Trophoblast cell (in vitro differentiated cells and primary cell): ENCODE data around the gene DEFB131A.
"Not testable (repeated sequence)": the region's sequence is repeated elsewhere in the genome, so short reads cannot be mapped to it uniquely, and the experiment has no call there.

Experiments used
- DNase-seq, 2 donors: peaks; one replicate each; pipeline ENCODE4 v3.0.0-alpha.2; 2016
- H2AFZ ChIP-seq: 2 replicates; pipeline ENCODE4 v1.6.1; 2013; ENCODE audit warnings: low read length, moderate library complexity, mild to moderate bottlenecking; ENCODE audit not compliant: insufficient read depth, poor library complexity
- H2AK5ac ChIP-seq: 2 replicates; pipeline ENCODE4 v1.6.1; 2013; ENCODE audit warnings: mild to moderate bottlenecking, low read length
- H2BK120ac ChIP-seq: 2 replicates; pipeline ENCODE4 v1.6.1; 2013; ENCODE audit warnings: low read length, mild to moderate bottlenecking, moderate library complexity; ENCODE audit not compliant: insufficient read depth, poor library complexity
- H2BK12ac ChIP-seq: 2 replicates; pipeline ENCODE4 v1.6.1; 2013; ENCODE audit warnings: mild to moderate bottlenecking, low read length, moderate library complexity
- H2BK5ac ChIP-seq: 2 replicates; pipeline ENCODE4 v1.6.1; 2013; ENCODE audit warnings: low read length, low read depth, moderate library complexity, mild to moderate bottlenecking; ENCODE audit not compliant: poor library complexity
- H3K14ac ChIP-seq: 2 replicates; pipeline ENCODE4 v1.6.1; 2013; ENCODE audit warnings: mild to moderate bottlenecking, low read length
- H3K18ac ChIP-seq: 2 replicates; pipeline ENCODE4 v1.6.1; 2013; ENCODE audit warnings: mild to moderate bottlenecking, low read length
- H3K23ac ChIP-seq: 2 replicates; pipeline ENCODE4 v1.6.1; 2013; ENCODE audit warnings: low read length
- H3K27ac ChIP-seq: 2 replicates; pipeline ENCODE4 v1.5.1; 2013; ENCODE audit warnings: low read depth, mild to moderate bottlenecking, inconsistent platforms, low read length, moderate library complexity
- H3K27me3 ChIP-seq: 2 replicates; pipeline ENCODE4 v1.6.1; 2013; ENCODE audit warnings: inconsistent platforms, mild to moderate bottlenecking, low read length, moderate library complexity; ENCODE audit not compliant: insufficient read depth
- H3K36me3 ChIP-seq, 2 experiments: 1 replicate in 1 of 2; 2 replicates in 1 of 2; pipeline ENCODE4 v1.6.1; 2013; ENCODE audit warnings: low read length in 2 of 2, mild to moderate bottlenecking in 2 of 2, moderate library complexity in 1 of 2; ENCODE audit not compliant: insufficient read depth in 2 of 2, control insufficient read depth in 1 of 2
- H3K4ac ChIP-seq: 2 replicates; pipeline ENCODE4 v1.6.1; 2013; ENCODE audit warnings: low read depth, mild to moderate bottlenecking, low read length, moderate library complexity
- H3K4me1 ChIP-seq, 2 experiments: 1 replicate in 1 of 2; 2 replicates in 1 of 2; pipeline ENCODE4 v1.6.1; 2013; ENCODE audit warnings: low read length in 2 of 2, mild to moderate bottlenecking in 2 of 2, moderate library complexity in 1 of 2; ENCODE audit not compliant: insufficient read depth in 2 of 2, control insufficient read depth in 1 of 2
- H3K4me2 ChIP-seq: 2 replicates; pipeline ENCODE4 v1.6.1; 2013; ENCODE audit warnings: inconsistent platforms, mild to moderate bottlenecking, low read length, moderate library complexity
- H3K4me3 ChIP-seq: 2 replicates; pipeline ENCODE4 v1.5.1; 2013; ENCODE audit warnings: mild to moderate bottlenecking, low read depth, low read length, inconsistent platforms
- H3K79me1 ChIP-seq: one replicate; pipeline ENCODE4 v1.6.1; 2013; ENCODE audit warnings: low read length
- H3K79me2 ChIP-seq: 2 replicates; pipeline ENCODE4 v1.6.1; 2013; ENCODE audit warnings: low read length, mild to moderate bottlenecking; ENCODE audit not compliant: control insufficient read depth, insufficient read depth, poor library complexity
- H3K9ac ChIP-seq: 2 replicates; pipeline ENCODE4 v1.6.1; 2013; ENCODE audit warnings: mild to moderate bottlenecking, low read length
- H3K9me3 ChIP-seq: 2 replicates; pipeline ENCODE4 v1.6.1; 2013; ENCODE audit warnings: low read depth, mild to moderate bottlenecking, control low read depth, inconsistent platforms, low read length; ENCODE audit not compliant: insufficient read depth
- H4K12ac ChIP-seq: 2 replicates; pipeline ENCODE4 v1.6.1; 2013; ENCODE audit warnings: low read depth, mild to moderate bottlenecking, low read length, moderate library complexity
- H4K8ac ChIP-seq: 2 replicates; pipeline ENCODE4 v1.6.1; 2013; ENCODE audit warnings: low read depth, mild to moderate bottlenecking, low read length, moderate library complexity
- H4K91ac ChIP-seq: one replicate; pipeline ENCODE4 v1.6.1; 2013; ENCODE audit warnings: low read depth, mild to moderate bottlenecking, low read length, moderate library complexity
- WGBS: extraction: QIAGEN DNeasy Blood & Tissue Kit; methylation state at CpG from one replicate; pipeline ENCODE4 v1.1.7; 2013; ENCODE audit warnings: missing lambda C conversion rate; ENCODE audit not compliant: insufficient read length, insufficient coverage; ENCODE audit errors: extremely low coverage; 5-methylcytosine and 5-hydroxymethylcytosine counted together

Gene DEFB131A

DNA sequence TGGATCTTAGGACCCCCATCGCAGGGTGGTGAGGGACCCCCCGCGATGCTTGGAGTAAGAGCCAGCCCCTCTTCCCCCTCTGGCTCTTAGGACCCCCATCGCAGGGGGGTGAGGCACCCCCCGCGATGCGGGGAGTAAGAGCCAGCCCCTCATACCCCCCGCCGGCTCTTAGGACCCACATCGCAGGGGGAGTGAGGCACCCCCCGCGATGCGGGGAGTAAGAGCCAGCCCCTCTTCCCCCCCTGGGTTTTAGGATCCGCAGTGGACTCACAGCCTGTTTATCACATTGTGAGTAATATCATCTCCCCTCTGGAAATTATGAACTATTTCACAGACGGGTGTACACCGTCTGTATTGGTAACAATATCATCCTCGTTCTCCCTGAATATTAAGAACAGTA is 46.8 kb downstream of the DEFB131A start:
- not testable (repeated sequence) for H4K91ac ChIP-seq, DNase-seq, H2AK5ac ChIP-seq, H3K79me2 ChIP-seq, H3K23ac ChIP-seq, H4K12ac ChIP-seq, H4K8ac ChIP-seq, H3K4me2 ChIP-seq, H3K14ac ChIP-seq, H2AFZ ChIP-seq, H3K27me3 ChIP-seq, H3K18ac ChIP-seq, H2BK12ac ChIP-seq, H3K27ac ChIP-seq, H3K36me3 ChIP-seq, H2BK5ac ChIP-seq, H3K9me3 ChIP-seq, H3K4ac ChIP-seq, H3K79me1 ChIP-seq, H3K9ac ChIP-seq, H3K4me3 ChIP-seq, H2BK120ac ChIP-seq, H3K4me1 ChIP-seq
- no CpG with 5 or more reads among the region's 17 CpGs for WGBS

GRCh38 chr4:9493589-9493988 is 49.4 kb downstream of the DEFB131A start:
- H3K27me3 ChIP-seq, H2BK5ac ChIP-seq, H3K9ac ChIP-seq, H2AFZ ChIP-seq, H3K14ac ChIP-seq, H3K27ac ChIP-seq, H4K12ac ChIP-seq, H2BK12ac ChIP-seq, H3K36me3 ChIP-seq, H3K79me1 ChIP-seq, H3K9me3 ChIP-seq, H3K4me3 ChIP-seq, H3K23ac ChIP-seq, H3K18ac ChIP-seq, H4K8ac ChIP-seq, H2AK5ac ChIP-seq, H4K91ac ChIP-seq, H3K4me1 ChIP-seq, H2BK120ac ChIP-seq, H3K4ac ChIP-seq, DNase-seq, H3K4me2 ChIP-seq, H3K79me2 ChIP-seq: not testable (repeated sequence)
- WGBS = no CpG with 5 or more reads among the region's 19 CpGs

DNA sequence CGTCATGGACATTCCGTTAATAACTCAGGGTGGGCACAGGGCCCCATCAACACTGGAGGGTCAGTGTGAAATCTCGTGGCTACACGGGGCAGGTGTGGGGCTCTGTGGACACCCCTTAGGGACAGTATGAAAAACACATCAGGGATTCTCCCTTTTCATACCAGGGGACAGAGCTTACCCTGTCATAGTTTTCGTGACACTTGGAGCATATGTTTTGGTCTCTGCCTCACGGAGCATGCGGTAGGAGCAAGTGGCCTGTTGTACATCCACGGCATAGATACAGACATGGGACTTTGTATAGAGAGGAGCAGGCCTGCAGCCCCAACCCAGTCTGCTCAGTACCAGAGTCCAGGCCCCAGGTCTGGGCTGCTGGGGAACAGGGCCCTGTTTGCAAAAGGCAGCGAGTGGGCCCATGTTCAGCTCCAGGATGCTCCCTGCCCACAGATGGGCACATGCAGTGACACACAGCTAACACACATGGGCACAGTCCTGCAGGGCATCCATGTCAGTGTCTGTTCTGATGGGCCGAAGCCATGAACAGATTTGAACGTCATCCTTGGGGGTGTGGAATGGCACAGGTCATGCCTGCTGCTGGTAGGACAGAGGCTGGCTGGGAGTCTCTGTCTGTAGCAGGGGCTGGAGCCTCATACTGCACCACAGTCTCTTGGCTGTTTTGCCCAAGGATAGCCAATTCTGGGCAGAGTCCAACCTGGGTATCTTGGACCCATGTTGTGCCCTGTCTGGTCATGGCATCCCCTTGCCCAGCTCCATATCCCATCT is 50.2 kb downstream of the DEFB131A start:
- H3K4me3 ChIP-seq, H3K9me3 ChIP-seq, H3K4me2 ChIP-seq, H3K4ac ChIP-seq, H3K79me1 ChIP-seq, H2BK12ac ChIP-seq, H2BK120ac ChIP-seq, H2BK5ac ChIP-seq, H2AFZ ChIP-seq, H4K91ac ChIP-seq, H3K18ac ChIP-seq, H3K79me2 ChIP-seq, H3K27ac ChIP-seq, H3K9ac ChIP-seq, H4K12ac ChIP-seq, H3K36me3 ChIP-seq, H3K4me1 ChIP-seq, H4K8ac ChIP-seq, H3K27me3 ChIP-seq, H2AK5ac ChIP-seq, H3K23ac ChIP-seq, H3K14ac ChIP-seq: not testable (repeated sequence)
- DNase-seq = peak in 1 of 2 donors; percentile 7
- WGBS = no CpG with 5 or more reads among the region's 11 CpGs

GRCh38 chr4:9495443-9495842 is 51.2 kb downstream of the DEFB131A start:
- no CpG with 5 or more reads among the region's 12 CpGs for WGBS

More at GRCh38 chr4:9495443-9495842, 51.2 kb downstream of the DEFB131A start:
- H3K23ac ChIP-seq, H2BK5ac ChIP-seq, H3K79me2 ChIP-seq, H3K27me3 ChIP-seq, H3K4me3 ChIP-seq, H2BK12ac ChIP-seq, H3K4me1 ChIP-seq, H4K12ac ChIP-seq, H3K4me2 ChIP-seq, H2AFZ ChIP-seq, H3K4ac ChIP-seq, H2AK5ac ChIP-seq, H3K14ac ChIP-seq, H4K8ac ChIP-seq, H3K79me1 ChIP-seq, H3K9me3 ChIP-seq, H3K27ac ChIP-seq, H3K9ac ChIP-seq, H3K18ac ChIP-seq, H3K36me3 ChIP-seq, H2BK120ac ChIP-seq, H4K91ac ChIP-seq: not testable (repeated sequence)
- DNase-seq = peak; percentile 44 to 71
